ENCODE measurements around the gene UBE2Q2.

The UBE2Q2 gene

DNA sequence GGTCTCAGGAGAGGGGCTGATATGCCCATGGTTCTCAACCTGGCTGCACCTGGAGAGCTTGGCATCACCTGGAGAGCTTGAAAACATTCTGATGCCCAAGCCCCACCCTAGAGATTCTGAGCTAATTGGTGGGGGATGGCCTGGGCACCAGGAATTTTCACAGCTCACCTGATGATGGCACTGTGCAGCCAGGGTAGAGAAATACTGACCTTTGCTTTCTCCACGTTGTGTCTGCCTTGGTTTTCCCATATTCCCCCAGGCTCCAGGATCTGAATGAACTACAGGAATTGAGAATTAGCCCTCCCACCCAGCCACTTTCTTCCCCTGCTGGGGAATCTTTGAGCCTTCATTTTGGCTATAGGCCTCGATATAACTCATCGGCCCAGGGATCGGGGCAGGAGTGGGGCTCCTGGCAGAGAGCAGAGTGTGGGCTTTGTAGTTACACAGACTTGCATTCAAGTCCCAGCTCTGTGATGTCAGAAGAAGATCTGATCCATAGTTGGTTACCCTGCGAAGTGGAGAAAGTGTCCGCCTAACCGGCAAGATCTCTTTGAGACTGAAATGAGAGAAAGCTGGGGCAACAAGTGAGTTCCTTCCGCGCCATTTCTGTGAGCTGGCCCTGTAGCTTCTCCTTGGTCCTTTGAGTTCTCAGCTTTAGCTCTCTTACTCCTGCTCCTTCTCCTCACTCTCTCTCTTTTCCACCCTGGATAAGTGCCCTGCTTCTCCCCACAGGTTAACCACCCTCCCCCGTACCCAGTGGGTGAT, 33.1 kb upstream of the UBE2Q2 start:
- TF ChIP-seq FOXP2 (optimal IDR thresholded peaks at IDR 0.05; ENCODE audit: borderline replicate concordance, extremely low read depth, extremely low read length, insufficient read depth): no peak
- TF ChIP-seq, protein P1, sequence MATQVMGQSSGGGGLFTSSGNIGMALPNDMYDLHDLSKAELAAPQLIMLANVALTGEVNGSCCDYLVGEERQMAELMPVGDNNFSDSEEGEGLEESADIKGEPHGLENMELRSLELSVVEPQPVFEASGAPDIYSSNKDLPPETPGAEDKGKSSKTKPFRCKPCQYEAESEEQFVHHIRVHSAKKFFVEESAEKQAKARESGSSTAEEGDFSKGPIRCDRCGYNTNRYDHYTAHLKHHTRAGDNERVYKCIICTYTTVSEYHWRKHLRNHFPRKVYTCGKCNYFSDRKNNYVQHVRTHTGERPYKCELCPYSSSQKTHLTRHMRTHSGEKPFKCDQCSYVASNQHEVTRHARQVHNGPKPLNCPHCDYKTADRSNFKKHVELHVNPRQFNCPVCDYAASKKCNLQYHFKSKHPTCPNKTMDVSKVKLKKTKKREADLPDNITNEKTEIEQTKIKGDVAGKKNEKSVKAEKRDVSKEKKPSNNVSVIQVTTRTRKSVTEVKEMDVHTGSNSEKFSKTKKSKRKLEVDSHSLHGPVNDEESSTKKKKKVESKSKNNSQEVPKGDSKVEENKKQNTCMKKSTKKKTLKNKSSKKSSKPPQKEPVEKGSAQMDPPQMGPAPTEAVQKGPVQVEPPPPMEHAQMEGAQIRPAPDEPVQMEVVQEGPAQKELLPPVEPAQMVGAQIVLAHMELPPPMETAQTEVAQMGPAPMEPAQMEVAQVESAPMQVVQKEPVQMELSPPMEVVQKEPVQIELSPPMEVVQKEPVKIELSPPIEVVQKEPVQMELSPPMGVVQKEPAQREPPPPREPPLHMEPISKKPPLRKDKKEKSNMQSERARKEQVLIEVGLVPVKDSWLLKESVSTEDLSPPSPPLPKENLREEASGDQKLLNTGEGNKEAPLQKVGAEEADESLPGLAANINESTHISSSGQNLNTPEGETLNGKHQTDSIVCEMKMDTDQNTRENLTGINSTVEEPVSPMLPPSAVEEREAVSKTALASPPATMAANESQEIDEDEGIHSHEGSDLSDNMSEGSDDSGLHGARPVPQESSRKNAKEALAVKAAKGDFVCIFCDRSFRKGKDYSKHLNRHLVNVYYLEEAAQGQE (IDR thresholded peaks at IDR 0.05; ENCODE audit: insufficient read depth in 1 of 2, low read depth in 2 of 2, low read length in 2 of 2): no peak
- no peak for TF ChIP-seq POLR2AphosphoS5 (IDR thresholded peaks at IDR 0.05; ENCODE audit: low read depth, low read length)
- no peak for TF ChIP-seq SIN3A (IDR thresholded peaks at IDR 0.05; ENCODE audit: borderline replicate concordance, insufficient read depth, low read length)
- no peak for TF ChIP-seq TAF1 (IDR thresholded peaks at IDR 0.05; ENCODE audit: borderline replicate concordance, insufficient read depth, low read length)

DNA sequence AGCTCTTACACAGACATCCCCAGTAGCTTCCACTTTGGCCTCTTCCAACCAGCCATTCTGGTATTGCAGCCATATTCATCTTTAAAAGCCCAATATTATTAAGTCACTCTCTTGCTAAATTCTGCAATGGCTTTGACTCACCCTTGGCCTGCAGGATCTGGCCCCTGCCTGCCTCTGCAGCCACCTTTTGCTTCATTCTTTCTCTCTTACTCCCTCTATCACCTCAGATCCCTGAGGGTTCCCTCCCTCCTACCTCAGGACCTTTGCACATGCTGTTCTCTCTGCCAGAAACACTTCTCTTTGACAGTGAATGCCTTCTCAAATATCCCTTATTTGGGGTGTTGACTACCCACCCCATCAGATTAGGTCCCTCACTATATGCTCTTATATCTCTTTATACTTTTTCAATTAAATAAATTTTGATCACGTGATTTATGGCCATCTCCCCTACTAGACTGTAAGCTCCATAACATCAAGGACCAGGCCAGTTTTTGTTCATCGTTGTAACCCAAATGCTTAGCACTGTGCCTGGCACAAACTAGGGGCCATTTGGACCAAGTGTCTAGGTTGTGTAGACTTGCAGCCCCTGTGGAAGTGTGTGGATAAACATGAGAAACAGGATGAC, 32.3 kb upstream of the UBE2Q2 start:
- no peak for TF ChIP-seq FOXP2 (optimal IDR thresholded peaks at IDR 0.05; ENCODE audit: borderline replicate concordance, extremely low read depth, extremely low read length, insufficient read depth)
- no peak for TF ChIP-seq SIN3A (IDR thresholded peaks at IDR 0.05; ENCODE audit: borderline replicate concordance, insufficient read depth, low read length)
- TF ChIP-seq POLR2AphosphoS5 (IDR thresholded peaks at IDR 0.05; ENCODE audit: low read depth, low read length): no peak
- TF ChIP-seq, protein P1 (IDR thresholded peaks at IDR 0.05; ENCODE audit: insufficient read depth in 1 of 2, low read depth in 2 of 2, low read length in 2 of 2): no peak
- no peak for TF ChIP-seq TAF1 (IDR thresholded peaks at IDR 0.05; ENCODE audit: borderline replicate concordance, insufficient read depth, low read length)

DNA sequence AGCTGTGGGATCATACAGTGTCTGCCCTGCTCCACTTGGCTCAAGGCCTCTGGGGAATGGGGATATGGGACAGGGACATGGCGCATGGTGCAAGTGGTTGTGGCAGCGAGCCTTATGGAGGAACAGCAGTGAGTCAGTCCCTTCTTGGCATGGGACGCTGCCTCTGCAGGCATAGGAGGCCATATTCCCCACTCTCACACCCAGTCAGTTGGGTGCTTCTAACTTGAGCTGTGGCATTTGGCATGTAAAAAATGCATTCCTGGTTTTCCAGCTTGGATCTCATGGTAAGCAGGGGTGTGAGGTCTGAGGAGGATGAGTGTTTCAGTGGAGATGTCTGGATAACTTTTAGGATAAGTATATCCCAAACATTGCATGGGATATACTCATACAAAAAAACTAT, 31.6 kb upstream of the UBE2Q2 start:
- TF ChIP-seq SIN3A (IDR thresholded peaks at IDR 0.05; ENCODE audit: borderline replicate concordance, insufficient read depth, low read length): no peak
- TF ChIP-seq POLR2AphosphoS5 (IDR thresholded peaks at IDR 0.05; ENCODE audit: low read depth, low read length): no peak
- TF ChIP-seq, protein P1 (IDR thresholded peaks at IDR 0.05; ENCODE audit: insufficient read depth in 1 of 2, low read depth in 2 of 2, low read length in 2 of 2): no peak
- TF ChIP-seq FOXP2 (optimal IDR thresholded peaks at IDR 0.05; ENCODE audit: borderline replicate concordance, extremely low read depth, extremely low read length, insufficient read depth): no peak
- no peak for TF ChIP-seq TAF1 (IDR thresholded peaks at IDR 0.05; ENCODE audit: borderline replicate concordance, insufficient read depth, low read length)

DNA sequence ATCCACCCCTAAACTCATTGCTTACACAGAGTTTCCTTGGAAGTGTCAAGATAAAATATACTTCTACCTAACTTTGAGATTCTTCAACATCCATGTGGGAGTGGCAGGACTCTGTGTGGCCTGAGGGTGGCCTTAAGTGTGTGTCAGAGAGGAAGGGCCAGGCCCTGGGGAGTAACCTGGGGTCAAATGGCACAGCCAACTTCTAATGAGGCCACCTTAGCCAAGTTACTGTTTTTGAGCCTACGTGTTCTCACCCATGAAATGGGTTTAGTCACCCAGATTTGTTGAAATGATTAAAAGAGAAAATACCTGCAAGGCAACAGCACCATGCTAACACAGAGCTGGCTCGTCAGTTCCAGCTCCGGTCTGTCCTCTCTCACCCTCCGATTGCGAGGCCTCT, 28.5 kb upstream of the UBE2Q2 start:
- TF ChIP-seq POLR2AphosphoS5 (IDR thresholded peaks at IDR 0.05; ENCODE audit: low read depth, low read length) (no peak), TAF1 (IDR thresholded peaks at IDR 0.05; ENCODE audit: borderline replicate concordance, insufficient read depth, low read length) (no peak), SIN3A (IDR thresholded peaks at IDR 0.05; ENCODE audit: borderline replicate concordance, insufficient read depth, low read length) (no peak)
- TF ChIP-seq, protein P1 (IDR thresholded peaks at IDR 0.05; ENCODE audit: insufficient read depth in 1 of 2, low read depth in 2 of 2, low read length in 2 of 2): no peak
